SW480 (cell line): ENCODE results near the gene CYP4F3.
"Not testable (repeated sequence)": the region's sequence is repeated elsewhere in the genome, so short reads cannot be mapped to it uniquely, and the experiment has no call there.

Experiments
- DNase-seq: peaks from one replicate; pipeline ENCODE4 v3.0.0-alpha.2; 2016; ENCODE audit warnings: low spot score

The CYP4F3 gene

DNA sequence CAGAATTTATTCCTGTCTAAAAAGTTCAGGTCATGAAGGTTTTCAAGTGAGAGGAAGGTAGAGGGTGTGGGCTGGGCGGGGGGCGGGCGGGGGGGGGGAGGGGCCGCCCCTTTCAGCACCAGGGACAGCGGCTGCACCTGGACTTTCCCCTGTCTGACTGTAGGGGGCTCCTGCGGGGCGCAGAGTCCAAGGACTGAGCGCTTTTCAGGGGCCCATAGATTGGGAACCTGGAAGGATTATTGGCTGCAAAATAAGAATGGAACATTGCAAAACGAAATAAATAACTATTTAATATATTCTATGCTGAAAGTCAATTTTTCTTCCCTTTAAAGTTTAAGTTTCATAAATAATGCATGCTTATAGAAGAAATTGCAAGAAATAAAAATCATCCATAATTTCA, 8.9 kb upstream of the CYP4F3 start:
- DNase-seq = no peak

DNA sequence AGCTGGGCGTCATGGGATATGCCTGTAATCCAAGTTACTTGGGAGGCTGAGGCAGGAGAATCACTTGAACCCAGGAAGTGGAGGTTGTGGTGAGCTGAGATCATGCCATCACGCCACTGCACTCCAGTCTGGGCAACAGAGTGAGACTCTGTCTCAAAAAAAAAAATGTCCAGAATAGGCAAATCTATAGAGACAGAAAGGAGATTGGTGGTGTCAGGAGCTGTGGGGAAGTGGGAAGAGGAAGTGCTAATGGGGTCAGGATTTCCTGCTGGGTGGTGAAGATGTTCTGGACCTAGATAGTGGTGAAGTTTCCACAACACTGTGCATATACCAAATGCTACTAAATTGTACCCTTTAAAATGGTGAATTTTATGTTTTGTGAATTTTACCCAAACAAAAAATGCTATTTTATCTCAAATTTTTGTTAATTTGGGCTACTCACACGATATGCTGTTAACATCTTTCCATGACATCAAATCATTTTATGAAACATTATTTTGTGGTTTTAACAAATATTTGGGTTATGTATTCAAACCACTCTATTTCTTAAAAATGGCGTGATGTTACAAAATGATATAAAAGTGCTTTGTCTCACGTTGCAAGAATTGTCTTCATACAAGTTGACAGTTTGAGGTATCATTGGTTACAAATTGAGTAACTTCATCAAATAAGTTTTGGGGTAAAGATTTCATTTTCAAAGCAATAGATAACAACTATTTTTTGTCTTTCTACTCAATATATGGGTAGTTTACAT, 7.4 kb upstream of the CYP4F3 start:
- no peak for DNase-seq

GRCh38 chr19:15634105-15634504, 6.6 kb upstream of the CYP4F3 start:
- DNase-seq = no peak

DNA sequence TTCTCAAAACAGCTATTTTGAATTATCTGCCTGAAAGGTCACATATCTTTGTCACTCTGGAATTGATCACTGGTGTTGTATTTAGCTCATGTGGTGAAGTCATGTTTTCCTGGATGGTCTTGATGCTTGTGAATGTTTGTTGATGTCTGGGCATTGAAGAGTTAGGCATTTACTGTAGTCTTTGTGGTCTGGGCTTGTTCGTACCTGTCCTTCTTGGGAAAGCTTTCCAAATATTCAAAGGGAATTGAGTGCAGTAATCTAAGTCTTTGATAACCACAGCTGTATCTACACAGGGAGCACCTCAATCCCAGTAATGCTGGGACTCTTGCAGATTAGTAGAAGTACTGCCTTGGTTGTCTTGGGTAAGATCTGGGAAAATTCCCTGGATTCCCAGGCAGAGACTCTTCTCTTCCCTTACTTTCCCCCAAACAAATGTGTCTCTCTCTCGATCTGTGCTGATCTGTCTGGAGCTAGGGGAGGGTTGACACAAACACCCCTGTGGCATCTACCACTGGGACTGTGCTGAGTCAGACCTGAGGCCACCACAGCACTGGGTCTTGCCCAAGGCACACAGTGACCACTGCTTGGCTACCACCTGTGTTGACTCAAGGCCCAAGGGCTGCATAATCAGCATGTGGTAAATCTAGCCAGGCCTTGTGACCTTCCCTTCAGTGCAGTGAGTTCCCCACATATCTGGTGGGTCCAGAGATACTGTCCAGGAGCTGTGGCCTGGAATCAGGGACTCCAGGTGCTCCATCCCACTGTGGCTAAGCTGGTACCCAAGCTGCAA, 5.5 kb upstream of the CYP4F3 start:
- DNase-seq = no peak

- no peak for DNase-seq
These were observed 4.7 kb upstream of the CYP4F3 start for GRCh38 chr19:15636026-15636425.

GRCh38 chr19:15639596-15639995, 1.1 kb upstream of the CYP4F3 start:
- no peak for DNase-seq

DNA sequence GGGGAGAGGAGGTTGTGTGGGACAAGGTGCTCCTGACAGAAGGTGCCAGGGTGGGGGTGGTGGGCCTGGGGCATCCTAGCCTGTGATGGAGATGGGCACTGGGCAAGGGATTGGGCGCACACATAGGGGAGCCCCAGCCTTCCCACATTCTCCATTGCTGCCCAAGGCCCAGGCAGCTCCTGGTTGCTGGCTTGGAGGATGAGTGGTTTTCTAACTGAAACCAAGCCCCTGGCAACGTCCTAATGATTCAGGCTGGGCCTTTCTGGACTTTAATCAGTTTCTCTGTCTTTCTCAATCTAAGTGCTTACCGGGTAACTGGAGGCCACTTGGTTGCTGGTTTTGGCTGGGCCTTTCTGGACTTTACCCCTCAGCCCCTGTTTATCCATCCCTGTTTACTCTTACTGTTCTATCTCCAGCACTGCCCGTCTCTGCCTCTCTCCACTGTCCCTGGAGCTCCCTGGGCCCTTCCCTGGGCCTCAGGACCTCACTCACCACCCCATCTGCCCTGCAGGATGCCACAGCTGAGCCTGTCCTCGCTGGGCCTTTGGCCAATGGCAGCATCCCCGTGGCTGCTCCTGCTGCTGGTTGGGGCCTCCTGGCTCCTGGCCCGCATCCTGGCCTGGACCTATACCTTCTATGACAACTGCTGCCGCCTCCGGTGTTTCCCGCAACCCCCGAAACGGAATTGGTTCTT, 354 bp downstream of the CYP4F3 start:
- peak; percentile 38 for DNase-seq

DNA sequence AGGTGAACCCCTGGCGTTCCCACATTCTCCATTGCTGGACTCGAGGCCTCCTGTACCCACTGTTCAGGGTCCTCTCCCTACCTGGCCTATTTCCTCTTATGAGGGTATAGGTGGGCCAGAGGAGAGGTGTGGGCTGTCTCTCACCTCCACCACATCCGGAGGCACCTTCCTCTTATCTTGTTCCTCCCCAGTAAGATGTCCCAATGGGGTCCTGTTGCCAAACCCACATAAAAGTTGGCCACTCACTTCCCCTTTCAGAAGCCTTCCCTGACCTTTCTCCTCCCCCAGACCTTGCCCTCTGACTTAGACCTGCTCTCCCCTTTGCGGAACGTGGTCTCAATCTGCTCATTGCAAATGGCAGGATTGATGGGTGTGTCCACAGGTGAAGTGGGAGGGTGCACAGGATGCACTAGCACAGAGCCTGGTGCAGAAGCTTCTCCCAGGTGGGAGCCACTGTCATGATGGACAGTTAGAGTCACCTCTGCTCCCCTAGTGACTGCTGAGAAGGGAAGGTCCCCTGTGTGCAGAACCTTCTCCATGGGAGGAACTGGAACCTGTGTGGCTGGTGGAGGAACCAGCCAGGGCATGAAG, 1.3 kb downstream of the CYP4F3 start:
- no peak for DNase-seq

DNA sequence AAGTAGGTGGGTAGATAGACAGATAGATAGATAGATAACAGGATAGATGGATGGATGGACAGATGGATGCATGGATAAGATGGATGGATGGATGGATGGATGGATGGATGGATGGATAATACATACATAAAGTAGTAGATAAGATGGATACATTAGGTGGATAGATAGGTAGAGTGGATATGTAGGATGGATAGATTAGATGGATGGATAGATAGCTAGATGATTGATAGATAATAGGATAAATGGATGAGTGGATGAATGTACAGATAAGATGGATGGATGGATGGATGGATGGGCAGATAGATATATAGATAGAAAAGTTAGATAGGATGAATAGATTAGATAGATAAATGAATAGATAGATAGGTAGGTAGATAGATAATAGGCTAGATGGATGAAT, 2.1 kb downstream of the CYP4F3 start:
- DNase-seq = no peak

DNA sequence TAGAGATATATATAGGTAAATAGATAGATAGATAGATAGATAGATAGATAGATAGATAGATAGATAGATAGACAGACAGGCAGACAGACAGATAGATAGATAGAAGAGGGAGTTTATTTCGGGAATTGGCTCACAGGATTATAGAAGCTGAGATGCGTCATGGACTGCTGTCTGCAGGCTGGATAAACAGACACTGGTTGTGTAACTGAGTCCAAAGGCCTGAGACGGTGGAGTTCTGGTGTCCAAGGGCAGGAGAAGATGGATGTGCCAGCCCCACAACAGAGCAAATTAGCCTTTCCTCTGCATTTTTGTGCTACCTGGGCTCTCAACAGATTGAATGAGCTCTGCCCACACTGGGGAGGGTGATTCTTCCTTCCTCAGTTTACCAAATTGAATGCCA, 2.7 kb downstream of the CYP4F3 start:
- DNase-seq = no peak

DNA sequence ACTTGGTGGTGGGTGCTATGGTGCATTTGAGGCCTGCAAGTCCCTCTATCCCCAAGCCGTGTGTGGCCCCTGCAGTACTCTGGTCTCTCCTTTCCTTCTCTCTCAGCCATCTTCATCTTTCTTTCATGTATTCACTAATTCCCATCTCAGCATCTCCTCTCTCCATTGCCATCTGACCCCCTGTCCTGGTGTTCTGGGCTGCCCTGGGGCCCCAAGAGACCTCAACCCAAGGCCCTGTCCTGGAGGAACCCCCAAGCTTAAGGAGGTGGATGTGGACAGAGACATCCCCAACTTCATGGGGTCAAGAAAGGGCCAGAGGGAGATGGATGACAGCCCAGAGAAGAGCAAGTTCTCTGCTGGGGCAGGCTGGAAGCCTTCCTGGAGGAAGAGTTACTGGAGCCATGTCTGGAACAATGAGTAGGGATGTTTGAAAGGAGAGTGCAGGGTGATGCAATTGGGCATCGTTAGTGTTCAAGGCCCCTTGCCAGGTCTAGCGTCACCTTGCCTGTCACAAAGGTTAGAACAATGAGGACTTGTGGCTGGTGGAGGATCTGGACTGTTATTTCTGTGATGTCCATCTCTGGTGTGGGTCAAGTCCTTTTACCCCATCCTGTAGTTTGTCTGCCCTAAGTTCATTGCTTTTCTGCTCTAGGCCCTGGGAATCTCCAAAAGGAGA, 3.5 kb downstream of the CYP4F3 start:
- no peak for DNase-seq

DNA sequence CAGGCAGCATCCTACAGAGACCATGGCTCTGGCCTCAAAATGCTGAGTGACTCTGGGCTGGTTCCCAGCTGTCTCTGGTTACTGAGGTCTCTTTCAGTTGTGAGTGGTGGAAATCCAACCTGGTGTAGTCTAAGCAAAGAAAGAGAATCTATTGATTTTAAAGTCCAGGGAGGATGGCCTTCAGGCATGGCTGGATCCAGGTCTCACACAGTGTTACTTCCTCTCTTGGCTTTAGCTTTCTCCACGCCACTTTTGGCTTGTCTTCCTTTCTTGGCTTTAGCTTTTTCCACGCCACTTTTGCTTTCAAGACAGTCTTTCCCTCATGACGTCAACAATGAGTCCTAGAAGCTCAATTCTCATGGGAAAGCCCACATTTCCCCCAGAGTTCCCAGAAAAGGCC, 4.1 kb downstream of the CYP4F3 start:
- DNase-seq = no peak

DNA sequence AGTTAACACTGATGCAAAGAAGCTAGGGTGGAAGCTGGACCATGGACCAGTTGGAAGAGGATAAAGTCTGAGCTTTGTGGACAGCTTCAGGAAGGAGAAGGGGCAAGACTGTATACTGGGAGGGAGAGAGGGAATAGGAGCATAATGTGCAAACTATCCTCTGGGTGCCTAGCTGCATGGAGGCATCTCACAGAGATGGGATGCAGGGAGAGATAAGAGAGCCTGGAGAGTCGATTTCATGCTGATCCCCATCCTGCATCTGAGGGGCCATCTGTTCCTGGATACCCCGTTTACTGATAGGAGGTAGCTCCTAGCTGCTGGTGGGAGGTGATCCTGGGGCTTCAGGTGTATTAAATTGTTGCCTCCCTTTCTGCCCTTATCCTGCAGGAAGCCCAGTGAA, 8.8 kb downstream of the CYP4F3 start:
- DNase-seq = no peak

- DNase-seq = not testable (repeated sequence)
These were observed 9.4 kb downstream of the CYP4F3 start for GRCh38 chr19:15650123-15650522.

DNA sequence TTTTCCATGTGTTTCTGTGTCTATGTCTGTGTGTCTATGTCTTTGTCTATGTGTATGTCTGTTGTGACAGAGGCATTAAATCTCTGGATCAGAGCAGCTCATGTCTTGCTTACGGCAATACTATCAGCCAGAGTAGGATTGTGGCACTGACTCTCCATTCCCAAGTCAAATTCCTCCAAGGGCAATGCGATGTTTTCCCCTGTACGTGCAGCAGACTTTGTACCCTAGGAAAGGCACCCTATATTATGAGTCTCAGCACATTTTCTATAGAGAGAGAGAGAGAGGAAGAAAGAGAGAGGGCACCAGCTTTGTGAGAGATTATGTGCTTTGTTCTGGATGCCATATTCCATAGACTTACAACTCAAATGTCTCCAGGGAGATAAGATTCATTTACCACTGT, 11.1 kb downstream of the CYP4F3 start:
- DNase-seq = no peak

GRCh38 chr19:15652559-15653278, 12.0 kb downstream of the CYP4F3 start:
- DNase-seq = no peak

GRCh38 chr19:15656467-15656866, 15.8 kb downstream of the CYP4F3 start:
- no peak for DNase-seq

DNA sequence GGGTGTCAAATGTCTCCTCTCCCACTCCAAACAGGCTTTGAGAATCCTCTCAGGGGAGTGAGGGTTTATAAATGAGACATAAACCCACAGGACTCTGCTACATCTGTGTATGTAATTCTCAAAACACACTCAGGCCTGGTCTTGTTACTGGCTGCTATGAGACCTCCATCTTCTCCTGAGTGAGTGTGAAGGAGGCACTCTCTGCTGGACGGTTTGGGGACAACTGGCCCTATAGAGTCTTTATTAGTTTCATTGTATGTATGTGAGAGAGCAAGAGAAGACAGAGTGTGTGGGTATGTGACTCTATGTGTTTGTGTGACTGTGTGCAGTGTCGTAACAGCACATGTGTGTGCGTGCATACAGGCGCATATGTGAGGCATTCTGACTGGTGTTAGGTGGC, 22.6 kb downstream of the CYP4F3 start:
- no peak for DNase-seq

GRCh38 chr19:15666186-15666585, 25.5 kb downstream of the CYP4F3 start:
- DNase-seq = no peak

DNA sequence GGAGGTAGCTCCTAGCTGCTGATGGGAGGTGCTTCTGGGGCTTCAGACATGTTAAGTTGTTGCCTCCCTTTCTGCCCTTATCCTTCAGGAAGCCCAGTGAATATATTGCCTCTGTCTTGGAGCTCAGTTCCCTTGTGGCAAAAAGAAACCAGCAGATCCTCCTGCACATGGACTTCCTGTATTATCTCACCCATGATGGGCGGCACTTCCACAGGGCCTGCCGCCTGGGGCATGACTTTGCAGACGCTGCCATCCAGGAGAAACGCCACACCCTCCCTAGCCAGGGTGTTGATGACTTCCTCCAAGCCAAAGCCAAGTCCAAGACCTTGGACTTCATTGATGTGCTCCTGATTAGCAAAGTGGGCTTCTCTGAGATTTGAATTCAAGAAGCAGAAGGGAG, 26.2 kb downstream of the CYP4F3 start:
- DNase-seq = no peak

DNA sequence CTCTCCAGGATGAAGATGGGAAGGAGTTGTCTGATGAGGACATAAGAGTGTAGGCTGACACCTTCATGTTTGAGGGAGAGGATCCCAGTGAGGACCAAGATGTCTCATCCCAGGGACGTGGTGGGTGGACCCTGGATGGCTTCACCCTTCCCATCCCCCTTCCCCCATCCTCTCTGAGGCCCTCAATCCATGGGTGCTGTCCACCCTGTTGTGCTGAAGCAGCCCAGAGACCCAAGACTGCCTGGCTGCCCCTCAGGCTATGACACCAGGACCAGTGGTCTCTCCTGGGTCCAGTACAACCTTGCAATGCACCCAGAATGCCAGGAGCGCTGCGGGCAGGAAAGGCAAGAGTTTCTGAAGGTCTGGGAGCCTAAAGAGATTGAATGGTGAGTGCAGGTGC, 28.7 kb downstream of the CYP4F3 start:
- no peak for DNase-seq
